ENCODE results near the gene CCDC63. TPM values are rescaled to one million over a fixed set of nuclear protein-coding genes. Genes with fewer than 3 reads are reported as not detected.
"Not testable (repeated sequence)": the region's sequence is repeated elsewhere in the genome, so short reads cannot be mapped to it uniquely, and the experiment has no call there.

The CCDC63 gene
- total and polyA plus RNA-seq, 2 donors (not counting 3 experiments of a cell fraction or from before 2014, with no cell fraction given), result not detected

DNA sequence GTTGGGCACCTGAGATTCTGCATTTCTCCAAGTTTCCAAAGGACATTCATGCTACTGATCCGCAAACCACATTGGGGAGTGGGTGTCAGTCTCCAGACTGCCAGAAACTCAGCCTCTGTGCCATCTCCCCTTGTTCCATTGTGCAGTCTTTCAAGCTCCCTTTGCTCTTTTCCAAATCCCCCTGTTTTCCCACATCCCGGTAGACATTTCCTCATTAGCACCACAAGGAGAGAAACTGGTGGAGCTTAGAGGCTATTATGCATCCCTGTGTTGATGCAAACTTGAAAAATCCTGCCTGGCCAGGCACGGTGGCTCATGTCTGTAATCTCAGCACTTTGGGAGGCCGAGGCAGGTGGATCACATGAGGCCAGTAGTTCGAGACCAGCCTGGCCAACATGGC, 10.7 kb downstream of the CCDC63 start:
- no peaks in the 10 kb centered on the region for H3K79me2 ChIP-seq (ENCODE audit: control insufficient read depth, insufficient read depth, low read length)
- ChIA-PET POLR2A (no interaction called here), CTCF (no interaction called here)
- no peaks in the 10 kb centered on the region for H4K20me1 ChIP-seq (replicated peaks; ENCODE audit: control insufficient read depth, extremely low read depth, insufficient read depth, low read length)
- no peaks in the 10 kb centered on the region for H3K9me3 ChIP-seq (replicated peaks; ENCODE audit: control insufficient read depth, insufficient read depth, low read length)
- H3K27ac ChIP-seq (ENCODE audit: insufficient read depth, low read depth, low read length), result no peak overlapping the region
- no peaks in the 10 kb centered on the region for H3K4me1 ChIP-seq (ENCODE audit: control insufficient read depth, extremely low read depth, insufficient read depth, low read length)
- DNase-seq (ENCODE audit: low read depth, low spot score), result no peak
- no peaks in the 10 kb centered on the region for H3K36me3 ChIP-seq (ENCODE audit: control insufficient read depth in 2 of 2, extremely low read depth in 1 of 2, insufficient read depth in 2 of 2, low read length in 2 of 2)
- H3K9ac ChIP-seq (replicated peaks; ENCODE audit: extremely low read depth, insufficient read depth, low read length), result no peak overlapping the region
- dilution Hi-C loops (cut with MboI; ENCODE audit: extremely low pct_ligation_motif_present, low sequenced_read_pairs), result no loop called here
- H3K9me1 ChIP-seq (replicated peaks; ENCODE audit: control insufficient read depth, extremely low read depth, insufficient read depth, low read length), result no peaks in the 10 kb centered on the region
- intact Hi-C loops (cut with micrococcal nuclease), result no loop called here
- no peak overlapping the region for H3K4me3 ChIP-seq (replicated peaks in 1 of 3; ENCODE audit: insufficient read depth in 1 of 3, low read depth in 1 of 3, low read length in 3 of 3)
- no peak overlapping the region for H2AFZ ChIP-seq (ENCODE audit: low read depth, low read length)
- no TSS peak for BruUV-seq (replicated peaks)
- peaks cover 0 to 1% of the 10 kb centered on the region in 2 experiments for H3K27me3 ChIP-seq (ENCODE audit: control insufficient read depth in 2 of 2, insufficient read depth in 2 of 2, low read length in 2 of 2)
- TF ChIP-seq MYC (IDR thresholded peaks at IDR 0.05; ENCODE audit: low read depth, low read length) (no peak), JUN (IDR thresholded peaks at IDR 0.05; ENCODE audit: borderline replicate concordance, insufficient read depth, insufficient read length, low read depth) (no peak), GATA2 (IDR thresholded peaks at IDR 0.05; ENCODE audit: insufficient read depth, insufficient read length, low read depth, low read length) (no peak), FOS (IDR thresholded peaks at IDR 0.05; ENCODE audit: borderline replicate concordance, insufficient read depth, low read length) (no peak), POLR2AphosphoS5 (IDR thresholded peaks at IDR 0.05; ENCODE audit: insufficient read depth, low read depth, low read length) (no peak), POLR2A (IDR thresholded peaks at IDR 0.05; ENCODE audit: low read depth, low read length) (no peak), EZH2 (IDR thresholded peaks at IDR 0.05; ENCODE audit: borderline replicate concordance, low read depth, low read length, severe bottlenecking) (no peak)
- TF ChIP-seq, protein P1, sequence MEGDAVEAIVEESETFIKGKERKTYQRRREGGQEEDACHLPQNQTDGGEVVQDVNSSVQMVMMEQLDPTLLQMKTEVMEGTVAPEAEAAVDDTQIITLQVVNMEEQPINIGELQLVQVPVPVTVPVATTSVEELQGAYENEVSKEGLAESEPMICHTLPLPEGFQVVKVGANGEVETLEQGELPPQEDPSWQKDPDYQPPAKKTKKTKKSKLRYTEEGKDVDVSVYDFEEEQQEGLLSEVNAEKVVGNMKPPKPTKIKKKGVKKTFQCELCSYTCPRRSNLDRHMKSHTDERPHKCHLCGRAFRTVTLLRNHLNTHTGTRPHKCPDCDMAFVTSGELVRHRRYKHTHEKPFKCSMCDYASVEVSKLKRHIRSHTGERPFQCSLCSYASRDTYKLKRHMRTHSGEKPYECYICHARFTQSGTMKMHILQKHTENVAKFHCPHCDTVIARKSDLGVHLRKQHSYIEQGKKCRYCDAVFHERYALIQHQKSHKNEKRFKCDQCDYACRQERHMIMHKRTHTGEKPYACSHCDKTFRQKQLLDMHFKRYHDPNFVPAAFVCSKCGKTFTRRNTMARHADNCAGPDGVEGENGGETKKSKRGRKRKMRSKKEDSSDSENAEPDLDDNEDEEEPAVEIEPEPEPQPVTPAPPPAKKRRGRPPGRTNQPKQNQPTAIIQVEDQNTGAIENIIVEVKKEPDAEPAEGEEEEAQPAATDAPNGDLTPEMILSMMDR (IDR thresholded peaks at IDR 0.05; ENCODE audit: extremely low read depth in 1 of 2, insufficient read depth in 1 of 2, low read depth in 1 of 2, low read length in 2 of 2), result no peak
- TF ChIP-seq, protein P2, sequence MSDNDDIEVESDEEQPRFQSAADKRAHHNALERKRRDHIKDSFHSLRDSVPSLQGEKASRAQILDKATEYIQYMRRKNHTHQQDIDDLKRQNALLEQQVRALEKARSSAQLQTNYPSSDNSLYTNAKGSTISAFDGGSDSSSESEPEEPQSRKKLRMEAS (IDR thresholded peaks at IDR 0.05; ENCODE audit: insufficient read depth, insufficient read length), result no peak
- FAIRE-seq, result no peak
- no peak overlapping the region for H3K4me2 ChIP-seq (ENCODE audit: insufficient read depth, low read length)

DNA sequence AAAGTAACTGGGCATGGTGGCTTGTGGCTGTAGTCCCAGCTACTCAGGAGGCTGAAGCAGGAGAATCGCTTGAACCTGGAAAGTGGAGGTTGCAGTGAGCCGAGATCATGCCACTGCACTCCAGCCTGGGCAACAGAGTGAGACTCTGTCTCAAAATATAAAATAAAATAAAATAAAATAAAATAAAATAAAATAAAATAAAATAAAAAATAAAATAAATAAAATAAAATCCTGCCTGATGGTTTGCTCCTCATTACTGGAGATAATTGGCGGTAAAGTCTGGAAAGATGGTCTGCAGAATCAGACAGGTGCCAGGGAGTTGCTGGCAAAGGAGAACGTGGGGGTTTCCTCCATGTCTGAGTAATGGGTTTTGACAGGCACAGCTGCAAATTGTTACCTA, 11.2 kb downstream of the CCDC63 start:
- H3K79me2 ChIP-seq (ENCODE audit: control insufficient read depth, insufficient read depth, low read length); CTCF ChIA-PET; H3K27me3 ChIP-seq (ENCODE audit: control insufficient read depth in 2 of 2, insufficient read depth in 2 of 2, low read length in 2 of 2); H3K4me1 ChIP-seq (ENCODE audit: control insufficient read depth, extremely low read depth, insufficient read depth, low read length); DNase-seq (ENCODE audit: low read depth, low spot score); H3K4me2 ChIP-seq (ENCODE audit: insufficient read depth, low read length); H2AFZ ChIP-seq (ENCODE audit: low read depth, low read length); FAIRE-seq; H3K9me3 ChIP-seq (replicated peaks; ENCODE audit: control insufficient read depth, insufficient read depth, low read length); H3K27ac ChIP-seq (ENCODE audit: insufficient read depth, low read depth, low read length); H4K20me1 ChIP-seq (replicated peaks; ENCODE audit: control insufficient read depth, extremely low read depth, insufficient read depth, low read length); dilution Hi-C loops (cut with MboI; ENCODE audit: extremely low pct_ligation_motif_present, low sequenced_read_pairs); H3K4me3 ChIP-seq (replicated peaks in 1 of 3; ENCODE audit: insufficient read depth in 1 of 3, low read depth in 1 of 3, low read length in 3 of 3); POLR2A ChIA-PET; BruUV-seq (replicated peaks); H3K9ac ChIP-seq (replicated peaks; ENCODE audit: extremely low read depth, insufficient read depth, low read length); intact Hi-C loops (cut with micrococcal nuclease); H3K9me1 ChIP-seq (replicated peaks; ENCODE audit: control insufficient read depth, extremely low read depth, insufficient read depth, low read length); H3K36me3 ChIP-seq (ENCODE audit: control insufficient read depth in 2 of 2, extremely low read depth in 1 of 2, insufficient read depth in 2 of 2, low read length in 2 of 2): not testable (repeated sequence)

Data from endothelial cell of umbilical vein (primary cell).